GM23248 (cell line): ENCODE measurements around the gene GSG1L. TPM values are rescaled to one million over a fixed set of nuclear protein-coding genes. Genes with fewer than 3 reads are reported as not detected.

Experiments
- DNase-seq: peaks from one replicate; pipeline ENCODE4 v3.0.0-alpha.2; 2015
- H2AFZ ChIP-seq: fragments of 200-600 bp; sonication (generic); 2 replicates; pipeline ENCODE4 v1.6.1; 2016; ENCODE audit warnings: antibody characterized with exemption
- H3F3A ChIP-seq: fragments of 200-600 bp; sonication (generic); 2 replicates; pipeline ENCODE4 v1.6.1; 2016; ENCODE audit warnings: mild to moderate bottlenecking, antibody characterized with exemption, mixed run types; ENCODE audit not compliant: insufficient read depth
- H3K27ac ChIP-seq: fragments of 200-600 bp; sonication (generic); 2 replicates; pipeline ENCODE4 v1.5.1; 2016; ENCODE audit warnings: mild to moderate bottlenecking
- H3K27me3 ChIP-seq: fragments of 200-600 bp; sonication (generic); replicated peaks from 2 replicates; pipeline ENCODE4 v1.6.1; 2016; ENCODE audit warnings: mild to moderate bottlenecking; ENCODE audit not compliant: insufficient read depth
- H3K36me3 ChIP-seq: fragments of 200-600 bp; sonication (generic); 2 replicates; pipeline ENCODE4 v1.6.1; 2016; ENCODE audit warnings: low read depth, mild to moderate bottlenecking
- H3K4me1 ChIP-seq: fragments of 200-600 bp; sonication (generic); 2 replicates; pipeline ENCODE4 v1.6.1; 2016; ENCODE audit warnings: mild to moderate bottlenecking; ENCODE audit not compliant: insufficient read depth
- H3K4me2 ChIP-seq: fragments of 200-600 bp; sonication (generic); one replicate; pipeline ENCODE4 v1.6.1; 2016; ENCODE audit warnings: mild to moderate bottlenecking; ENCODE audit not compliant: unreplicated experiment
- H3K4me3 ChIP-seq: fragments of 200-600 bp; sonication (generic); 2 replicates; pipeline ENCODE4 v1.5.1; 2016; ENCODE audit warnings: mild to moderate bottlenecking
- H3K79me2 ChIP-seq: fragments of 200-600 bp; sonication (generic); 2 replicates; pipeline ENCODE4 v1.6.1; 2016; ENCODE audit warnings: mild to moderate bottlenecking; ENCODE audit not compliant: insufficient read depth
- H3K9ac ChIP-seq: fragments of 200-600 bp; sonication (generic); 2 replicates; pipeline ENCODE4 v1.6.1; 2016; ENCODE audit warnings: mild to moderate bottlenecking
- H3K9me2 ChIP-seq: fragments of 200-600 bp; sonication (generic); 2 replicates; pipeline ENCODE4 v1.6.1; 2016; ENCODE audit warnings: mixed run types, mild to moderate bottlenecking, moderate library complexity; ENCODE audit not compliant: insufficient read depth
- H3K9me3 ChIP-seq: fragments of 200-600 bp; sonication (generic); one replicate; pipeline ENCODE4 v1.6.1; 2017; ENCODE audit warnings: low read depth
- H4K20me1 ChIP-seq: fragments of 200-600 bp; sonication (generic); 2 replicates; pipeline ENCODE4 v1.6.0; 2016; ENCODE audit not compliant: insufficient read depth
- EZH2 ChIP-seq: fragments of 200-600 bp; sonication (generic); IDR thresholded peaks from 2 replicates; pipeline ENCODE4 v1.6.1; 2018; ENCODE audit warnings: antibody characterized with exemption, mild to moderate bottlenecking; ENCODE audit not compliant: insufficient read depth, poor library complexity, severe bottlenecking
- EZH2phosphoT487 ChIP-seq: fragments of 200-600 bp; sonication (generic); IDR thresholded peaks from 2 replicates; pipeline ENCODE4 v1.6.1; 2018; ENCODE audit warnings: antibody characterized with exemption, moderate library complexity, mild to moderate bottlenecking, low read depth; ENCODE audit not compliant: insufficient read depth
- WGBS, 2 experiments: methylation state at CpG; one replicate each; pipeline ENCODE4 v1.1.6; 2015 to 2017; ENCODE audit warnings: low lambda C conversion rate in 2 of 2, low coverage in 1 of 2; ENCODE audit errors: missing lambda C conversion rate in 2 of 2; 5-methylcytosine and 5-hydroxymethylcytosine counted together
- in situ Hi-C: fragments of 300-500 bp; cut with MboI; formaldehyde crosslinking; loops from 2 replicates; pipeline ENCODE4 v1.15.0; 2020
- polyA plus RNA-seq: library from polyadenylated mRNA; unstranded; fragments of >200 nt; fragmentation: Nextera tagmentation; extraction: Ambion mirVana; gene quantifications from 2 replicates; pipeline ENCODE4 v1.2.1, GENCODE V29; 2016
- total RNA-seq: library from RNA; depleted of rRNA; stranded (reverse); fragments of >200 nt; shearing (Covaris generic); gene quantifications from 2 replicates; pipeline ENCODE4 v1.2.3, GENCODE V29; 2014

Gene GSG1L
- total and polyA plus RNA-seq, 2 experiments from 2014 or later, result not detected

DNA sequence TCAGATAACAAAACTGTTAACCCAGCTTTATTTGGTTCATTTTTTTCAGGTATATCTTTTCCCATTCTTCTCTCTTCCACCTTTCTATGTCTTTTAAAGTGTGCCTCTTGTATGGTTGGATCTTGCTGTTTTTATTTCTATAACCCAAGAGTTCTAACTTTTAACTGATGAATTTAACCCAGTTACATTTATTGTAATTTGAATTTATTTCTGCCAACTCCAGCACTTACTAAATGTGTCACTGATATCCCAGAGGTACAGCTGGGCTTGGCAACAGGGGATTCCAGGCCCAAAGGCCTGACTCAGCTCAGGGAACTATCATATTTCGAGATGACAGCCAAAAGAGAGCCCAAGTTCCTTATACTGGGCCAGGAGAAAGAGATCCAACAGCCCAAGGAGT, 200.1 kb downstream of the GSG1L start:
- 0 out of 2 replicates have a peak, but pooled peaks cover 3% of the 10 kb centered on the region for H3K27me3 ChIP-seq
- no peaks in the 10 kb centered on the region for H4K20me1 ChIP-seq
- no peaks in the 10 kb centered on the region for H3K36me3 ChIP-seq
- WGBS, 2 experiments, result 27 to 29% methylated on average over 1 of the region's 1 CpG
- H3F3A ChIP-seq, result no peaks in the 10 kb centered on the region
- H3K4me3 ChIP-seq, result no peak overlapping the region
- H3K79me2 ChIP-seq, result no peaks in the 10 kb centered on the region
- in situ Hi-C loops, result loop anchor here (10.0 kb wide), 1 partner anchor 229 kb away; no protein-coding TSS in a partner anchor
- no peak overlapping the region for H3K27ac ChIP-seq
- no peak overlapping the region for H3K9ac ChIP-seq
- H3K9me2 ChIP-seq, result no peaks in the 10 kb centered on the region
- DNase-seq, result no peak
- H2AFZ ChIP-seq, result no peak overlapping the region
- no peak overlapping the region for H3K4me2 ChIP-seq
- no peaks in the 10 kb centered on the region for H3K9me3 ChIP-seq
- no peaks in the 10 kb centered on the region for H3K4me1 ChIP-seq
- TF ChIP-seq EZH2 (no peak), EZH2phosphoT487 (no peak)

DNA sequence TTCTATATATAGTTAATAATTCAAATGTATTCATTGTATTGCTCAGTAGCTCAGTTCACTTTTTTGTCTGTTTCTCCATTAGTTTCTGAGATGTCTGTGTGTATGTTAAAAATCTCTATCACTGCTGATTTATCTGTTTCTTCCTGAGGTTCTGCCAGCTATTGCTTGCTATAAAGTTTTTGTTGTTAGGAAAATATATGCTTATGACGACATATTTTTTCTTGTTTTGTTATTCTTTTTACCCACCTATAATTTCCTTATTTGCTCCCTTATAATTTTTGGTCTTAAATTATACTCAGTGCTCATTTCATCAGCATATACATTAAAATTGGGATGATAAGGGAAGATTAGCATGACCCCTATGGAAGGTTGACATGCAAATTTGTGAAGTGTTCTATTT, 200.6 kb downstream of the GSG1L start:
- 60 to 68% methylated on average over 1 of the region's 1 CpG for WGBS, 2 experiments
- Histone ChIP-seq H3K4me1 (no peaks in the 10 kb centered on the region), H3K9ac (no peak overlapping the region), H3K79me2 (no peaks in the 10 kb centered on the region), H3F3A (no peaks in the 10 kb centered on the region), H3K36me3 (no peaks in the 10 kb centered on the region), H3K27me3 (0 out of 2 replicates have a peak, but pooled peaks cover 6% of the 10 kb centered on the region), H3K9me2 (no peaks in the 10 kb centered on the region), H2AFZ (no peak overlapping the region), H4K20me1 (no peaks in the 10 kb centered on the region), H3K4me3 (no peak overlapping the region), H3K9me3 (no peaks in the 10 kb centered on the region), H3K27ac (no peak overlapping the region), H3K4me2 (no peak overlapping the region)
- no peak for DNase-seq
- in situ Hi-C loops, result loop anchor here (10.0 kb wide), 1 partner anchor 228 kb away; no protein-coding TSS in a partner anchor
- TF ChIP-seq EZH2, result no peak
- no peak for TF ChIP-seq EZH2phosphoT487

DNA sequence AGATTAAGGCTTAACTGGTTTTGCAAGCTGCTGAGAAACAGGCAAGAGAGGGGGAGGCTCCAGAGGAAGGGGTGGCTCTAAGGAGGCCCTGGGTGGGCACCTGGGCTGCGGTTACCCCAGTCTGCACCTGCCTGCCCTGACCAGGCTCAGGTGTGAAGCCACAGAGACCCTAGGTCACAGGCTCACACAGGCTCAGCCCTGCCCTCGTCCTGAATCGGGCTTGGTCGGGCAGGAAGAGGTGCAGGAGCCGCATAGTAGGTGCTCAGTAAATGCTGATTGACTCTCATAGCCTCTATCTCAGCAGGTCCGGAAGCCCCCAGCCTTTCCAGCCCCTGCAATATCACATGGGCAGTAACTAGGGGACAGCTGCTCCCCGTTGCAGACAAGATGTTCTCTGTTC, 203.4 kb downstream of the GSG1L start:
- in situ Hi-C loops, result loop anchor here (10.0 kb wide), 1 partner anchor 225 kb away; no protein-coding TSS in a partner anchor
- Histone ChIP-seq H3K27ac (no peak overlapping the region), H3K36me3 (no peaks in the 10 kb centered on the region), H2AFZ (no peak overlapping the region), H3K9me3 (no peaks in the 10 kb centered on the region), H3F3A (no peaks in the 10 kb centered on the region), H3K9me2 (no peaks in the 10 kb centered on the region), H3K4me1 (no peaks in the 10 kb centered on the region), H3K4me2 (no peak overlapping the region), H3K27me3 (0 out of 2 replicates have a peak, but pooled peaks cover 6% of the 10 kb centered on the region), H3K4me3 (no peak overlapping the region), H4K20me1 (no peaks in the 10 kb centered on the region), H3K79me2 (no peaks in the 10 kb centered on the region), H3K9ac (no peak overlapping the region)
- TF ChIP-seq EZH2, result no peak
- no peak for TF ChIP-seq EZH2phosphoT487
- DNase-seq, result no peak
- 62% methylated on average over 7 of the region's 7 CpGs for WGBS, 2 experiments

DNA sequence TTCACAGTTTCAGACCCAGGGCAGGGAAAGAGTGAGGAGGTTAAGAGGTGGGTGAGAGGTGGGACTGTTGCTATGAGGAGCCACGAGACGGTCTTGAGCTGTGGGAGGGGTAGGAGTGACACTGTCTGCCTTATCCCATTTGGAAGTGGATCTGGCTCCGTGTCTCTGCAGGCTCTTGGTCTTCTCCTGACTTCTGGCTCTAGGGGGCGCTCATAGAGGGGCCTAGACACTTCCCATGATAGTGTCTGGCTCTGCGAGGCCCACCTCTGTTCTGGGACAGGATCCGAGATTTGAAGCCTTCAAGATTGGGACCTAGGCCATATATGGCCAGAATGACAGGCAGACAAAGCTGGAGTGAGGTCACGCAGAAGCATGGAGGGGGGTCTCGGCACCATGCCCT, 204.5 kb downstream of the GSG1L start:
- in situ Hi-C loops, result no loop called here
- H3F3A ChIP-seq, result no peaks in the 10 kb centered on the region
- H2AFZ ChIP-seq, result no peak overlapping the region
- H3K36me3 ChIP-seq, result no peaks in the 10 kb centered on the region
- TF ChIP-seq EZH2phosphoT487 (no peak), EZH2 (no peak)
- H3K27me3 ChIP-seq, result 0 out of 2 replicates have a peak, but pooled peaks cover 6% of the 10 kb centered on the region
- H3K9me2 ChIP-seq, result no peaks in the 10 kb centered on the region
- no peak overlapping the region for H3K4me3 ChIP-seq
- H3K4me1 ChIP-seq, result no peaks in the 10 kb centered on the region
- no peak overlapping the region for H3K9ac ChIP-seq
- no peaks in the 10 kb centered on the region for H3K79me2 ChIP-seq
- 31 to 39% methylated on average over 8 of the region's 8 CpGs for WGBS, 2 experiments
- H3K27ac ChIP-seq, result no peak overlapping the region
- H3K4me2 ChIP-seq, result no peak overlapping the region
- no peaks in the 10 kb centered on the region for H4K20me1 ChIP-seq
- no peak for DNase-seq
- H3K9me3 ChIP-seq, result no peaks in the 10 kb centered on the region

DNA sequence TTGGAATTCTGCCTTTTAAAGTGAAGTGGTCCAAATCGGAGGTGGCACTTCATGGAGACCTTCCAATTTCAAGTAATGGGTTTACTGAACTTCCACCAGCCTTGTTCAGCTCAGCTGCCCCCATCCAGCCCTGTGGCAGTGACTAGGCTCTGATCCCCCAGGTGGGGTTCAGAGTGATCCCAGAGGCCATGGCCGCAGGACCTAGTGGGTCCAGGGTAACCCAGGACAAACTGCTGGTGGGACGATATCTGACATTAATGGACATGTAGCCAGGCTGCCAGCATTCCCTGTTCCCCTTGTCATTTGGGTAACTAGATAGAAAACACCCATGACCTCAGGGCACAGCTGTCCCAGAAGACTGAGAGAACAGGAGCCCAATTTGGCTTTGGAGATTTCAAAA, 209.9 kb downstream of the GSG1L start:
- no peaks in the 10 kb centered on the region for H4K20me1 ChIP-seq
- H3K4me2 ChIP-seq, result no peak overlapping the region
- no peak overlapping the region for H3K4me3 ChIP-seq
- H3K27me3 ChIP-seq, result peaks cover 28% of the 10 kb centered on the region
- no peak for TF ChIP-seq EZH2phosphoT487
- TF ChIP-seq EZH2, result no peak
- no peaks in the 10 kb centered on the region for H3K9me3 ChIP-seq
- H3F3A ChIP-seq, result no peaks in the 10 kb centered on the region
- 36 to 42% methylated on average over 3 of the region's 3 CpGs for WGBS, 2 experiments
- no peaks in the 10 kb centered on the region for H3K79me2 ChIP-seq
- no peaks in the 10 kb centered on the region for H3K4me1 ChIP-seq
- H3K36me3 ChIP-seq, result no peaks in the 10 kb centered on the region
- DNase-seq, result no peak
- in situ Hi-C loops, result no loop called here
- H2AFZ ChIP-seq, result no peak overlapping the region
- no peaks in the 10 kb centered on the region for H3K9me2 ChIP-seq
- no peak overlapping the region for H3K9ac ChIP-seq
- no peak overlapping the region for H3K27ac ChIP-seq
